H1 (cell line): ENCODE results near the gene VCPKMT. TPM values are rescaled to one million over a fixed set of nuclear protein-coding genes. Genes with fewer than 3 reads are reported as not detected.

Source experiments
- CTCF ChIA-PET: fragments of 300-600 bp; sonication (Branson Sonifier 250); formaldehyde crosslinking; loops from one replicate; lab custom pipeline; 2021; ENCODE audit not compliant: partially characterized antibody; lab: Charles Lee
- POLR2A ChIA-PET: fragments of 300-600 bp; sonication (Branson Sonifier 250); formaldehyde crosslinking; loops from one replicate; lab custom pipeline; 2021; ENCODE audit warnings: inconsistent platforms; ENCODE audit not compliant: partially characterized antibody; lab: Charles Lee
- DNase-seq, 2 experiments: peaks; one replicate each; pipeline versions ENCODE4 v3.0.0 to v3.0.0-alpha.2; 2010 to 2022; ENCODE audit warnings: low spot score in 2 of 2, low read depth in 1 of 2, mixed read lengths in 1 of 2
- FAIRE-seq: peaks from 2 replicates; lab custom pipeline; 2011; peaks lifted over from hg19 to GRCh38; lab: Jason Lieb, UNC
- H2AFZ ChIP-seq: 2 replicates; pipeline ENCODE4 v1.8.1; 2012; ENCODE audit warnings: low read length, inconsistent platforms
- H2AK5ac ChIP-seq: 2 replicates; pipeline ENCODE4 v1.6.1; 2013; ENCODE audit warnings: low read depth, low read length
- H2BK120ac ChIP-seq: replicated peaks from 2 replicates; pipeline ENCODE3; 2013; ENCODE audit warnings: low read depth, low read length, inconsistent platforms
- H2BK12ac ChIP-seq: 2 replicates; pipeline ENCODE4 v1.6.1; 2013; ENCODE audit warnings: low read depth, low read length
- H2BK15ac ChIP-seq: 2 replicates; pipeline ENCODE4 v1.6.1; 2013; ENCODE audit warnings: low read length
- H2BK20ac ChIP-seq: 2 replicates; pipeline ENCODE4 v1.6.1; 2013; ENCODE audit warnings: low read length
- H2BK5ac ChIP-seq: 2 replicates; pipeline ENCODE4 v1.6.1; 2013; ENCODE audit warnings: low read depth, low read length
- H3K14ac ChIP-seq: 2 replicates; pipeline ENCODE4 v1.6.1; 2013; ENCODE audit warnings: inconsistent platforms; ENCODE audit not compliant: insufficient read length
- H3K18ac ChIP-seq: 2 replicates; pipeline ENCODE4 v1.6.1; 2013; ENCODE audit warnings: low read length; ENCODE audit errors: extremely low read depth
- H3K23ac ChIP-seq: 2 replicates; pipeline ENCODE4 v1.6.1; 2013; ENCODE audit warnings: inconsistent platforms; ENCODE audit not compliant: insufficient read length
- H3K23me2 ChIP-seq: 2 replicates; pipeline ENCODE4 v1.6.1; 2013; ENCODE audit warnings: low read depth, low read length
- H3K27ac ChIP-seq: 2 replicates; pipeline ENCODE4 v1.6.1; 2011; ENCODE audit warnings: low read depth, low read length, inconsistent platforms
- H3K27me3 ChIP-seq, 4 experiments: replicated peaks in 1 of 4; 1 replicate in 1 of 4; 2 replicates in 3 of 4; pipeline versions ENCODE4 v1.6.1 to v1.8.1; 2011 to 2013; ENCODE audit warnings: low read length in 3 of 4, mild to moderate bottlenecking in 3 of 4, inconsistent platforms in 2 of 4, mixed read lengths in 2 of 4, moderate library complexity in 1 of 4; ENCODE audit not compliant: control insufficient read depth in 3 of 4, insufficient read depth in 3 of 4; ENCODE audit errors: extremely low read depth in 1 of 4
- H3K36me3 ChIP-seq, 4 experiments: 2 replicates each; pipeline versions ENCODE4 v1.6.1 to v1.8.1; 2011 to 2013; ENCODE audit warnings: mild to moderate bottlenecking in 4 of 4, low read length in 3 of 4, moderate library complexity in 2 of 4, control low read depth in 1 of 4, inconsistent platforms in 1 of 4; ENCODE audit not compliant: insufficient read depth in 4 of 4, control insufficient read depth in 2 of 4
- H3K4ac ChIP-seq: replicated peaks from 2 replicates; pipeline ENCODE3; 2013; ENCODE audit warnings: low read length, low read depth, mixed read lengths, inconsistent platforms; ENCODE audit not compliant: insufficient read length
- H3K4me1 ChIP-seq, 4 experiments: replicated peaks in 1 of 4; 1 replicate in 1 of 4; 2 replicates in 3 of 4; pipeline versions ENCODE4 v1.6.1 to v1.8.1; 2011 to 2013; ENCODE audit warnings: low read length in 3 of 4, inconsistent platforms in 2 of 4, mixed read lengths in 1 of 4; ENCODE audit not compliant: insufficient read depth in 4 of 4, control insufficient read depth in 3 of 4
- H3K4me2 ChIP-seq, 2 experiments: 2 replicates each; pipeline versions ENCODE4 v1.6.1 to v1.8.1; 2011 to 2013; ENCODE audit warnings: low read depth in 2 of 2, low read length in 2 of 2, control low read depth in 1 of 2, inconsistent platforms in 1 of 2, mild to moderate bottlenecking in 1 of 2; ENCODE audit not compliant: insufficient read depth in 1 of 2
- H3K4me3 ChIP-seq, 4 experiments: fragments of 200-600, 300-600 bp in 1 of 4; sonication (generic), shearing (Covaris generic), sonication (Bioruptor Twin) in 1 of 4; 2 replicates each; pipeline versions ENCODE4 v1.5.1 to v1.8.1; 2011 to 2016; ENCODE audit warnings: low read length in 4 of 4, low read depth in 3 of 4, control low read depth in 2 of 4, inconsistent platforms in 2 of 4, mild to moderate bottlenecking in 2 of 4, mixed read lengths in 1 of 4, moderate library complexity in 1 of 4; ENCODE audit not compliant: insufficient read depth in 2 of 4; ENCODE audit errors: extremely low read depth in 1 of 4
- H3K56ac ChIP-seq: replicated peaks from 2 replicates; pipeline ENCODE3; 2013; ENCODE audit warnings: low read depth, mild to moderate bottlenecking, mixed read lengths, low read length, inconsistent platforms; ENCODE audit not compliant: insufficient read length
- H3K79me1 ChIP-seq: 2 replicates; pipeline ENCODE4 v1.6.1; 2013; ENCODE audit warnings: low read depth, low read length, control low read depth
- H3K79me2 ChIP-seq, 2 experiments: 2 replicates each; pipeline versions ENCODE4 v1.6.1 to v1.8.1; 2012 to 2013; ENCODE audit warnings: low read length in 2 of 2, mild to moderate bottlenecking in 2 of 2, inconsistent platforms in 1 of 2; ENCODE audit not compliant: insufficient read depth in 2 of 2, control insufficient read depth in 1 of 2
- H3K9ac ChIP-seq, 4 experiments: replicated peaks in 1 of 4; 1 replicate in 1 of 4; 2 replicates in 3 of 4; pipeline versions ENCODE4 v1.6.1 to v1.8.1; 2011 to 2013; ENCODE audit warnings: low read depth in 3 of 4, low read length in 3 of 4, control low read depth in 2 of 4, mild to moderate bottlenecking in 2 of 4, moderate library complexity in 2 of 4, inconsistent platforms in 1 of 4; ENCODE audit errors: extremely low read depth in 1 of 4
- H3K9me3 ChIP-seq, 2 experiments: 2 replicates each; pipeline versions ENCODE4 v1.6.1 to v1.8.1; 2012 to 2013; ENCODE audit warnings: mild to moderate bottlenecking in 2 of 2, moderate library complexity in 2 of 2, control low read depth in 1 of 2, inconsistent platforms in 1 of 2, low read depth in 1 of 2, low read length in 1 of 2, mixed read lengths in 1 of 2; ENCODE audit not compliant: insufficient read depth in 2 of 2
- H4K20me1 ChIP-seq, 2 experiments: replicated peaks in 1 of 2; 2 replicates each; pipeline versions ENCODE3 to v1.8.1; 2011 to 2013; ENCODE audit warnings: inconsistent platforms in 2 of 2, low read length in 2 of 2, mild to moderate bottlenecking in 1 of 2; ENCODE audit not compliant: insufficient read depth in 2 of 2, control insufficient read depth in 1 of 2
- H4K5ac ChIP-seq: 2 replicates; pipeline ENCODE4 v1.6.1; 2013; ENCODE audit warnings: low read length, low read depth, mixed read lengths, inconsistent platforms; ENCODE audit not compliant: insufficient read length
- H4K8ac ChIP-seq: 2 replicates; pipeline ENCODE4 v1.8.0; 2013; ENCODE audit warnings: mild to moderate bottlenecking, moderate library complexity, low read length, inconsistent platforms; ENCODE audit not compliant: insufficient read depth; ENCODE audit errors: extremely low read depth
- H4K91ac ChIP-seq: replicated peaks from 2 replicates; pipeline ENCODE3; 2013; ENCODE audit warnings: low read length, mixed read lengths, inconsistent platforms; ENCODE audit not compliant: insufficient read length
- CBX8 ChIP-seq: fragments of 300-800, 300-1000 bp; sonication (generic); IDR thresholded peaks from 2 replicates; pipeline ENCODE4 v1.7.1; 2016; ENCODE audit warnings: low read depth, low read length, borderline replicate concordance
- CHD1 ChIP-seq: IDR thresholded peaks from 2 replicates; pipeline ENCODE4 v1.6.1; 2012; ENCODE audit warnings: low read depth, low read length, improper control_type of control experiment
- CHD2 ChIP-seq: IDR thresholded peaks from 2 replicates; pipeline ENCODE4 v1.6.1; 2012; ENCODE audit warnings: low read length, improper control_type of control experiment
- CREB1 ChIP-seq: IDR thresholded peaks from 2 replicates; pipeline ENCODE4 v1.6.1; 2012; ENCODE audit warnings: inconsistent platforms
- CTBP2 ChIP-seq: IDR thresholded peaks from 2 replicates; pipeline ENCODE4 v1.7.0; 2011; ENCODE audit warnings: borderline replicate concordance, mild to moderate bottlenecking, moderate library complexity, mixed read lengths, low read length; ENCODE audit not compliant: insufficient read depth, insufficient read length
- FOSL1 ChIP-seq: IDR thresholded peaks from 2 replicates; pipeline ENCODE4 v1.6.1; 2011; ENCODE audit warnings: mild to moderate bottlenecking, low read depth, low read length, moderate library complexity; ENCODE audit not compliant: insufficient read depth
- PHF8 ChIP-seq: fragments of 200-600 bp; sonication (generic); conservative IDR thresholded peaks from 2 replicates; pipeline ENCODE4 v1.7.1; 2012; ENCODE audit warnings: low read depth, mild to moderate bottlenecking, inconsistent platforms, low read length, moderate library complexity
- SIRT6 ChIP-seq: IDR thresholded peaks from one replicate; pipeline ENCODE4 v1.7.1; 2012; ENCODE audit warnings: low read length, inconsistent platforms
- WGBS, 2 experiments: shearing (Covaris generic) in 1 of 2; methylation state at CpG; one replicate each; pipeline versions ENCODE4 v1.1.6 to v1.1.7; 2013 to 2015; ENCODE audit warnings: low lambda C conversion rate in 2 of 2, mixed read lengths in 2 of 2, inconsistent platforms in 1 of 2, low coverage in 1 of 2, missing lambda C conversion rate in 1 of 2; ENCODE audit not compliant: insufficient replicate concordance in 2 of 2, insufficient coverage in 1 of 2, insufficient read length in 1 of 2; ENCODE audit errors: extremely low coverage in 1 of 2, missing lambda C conversion rate in 1 of 2; 5-methylcytosine and 5-hydroxymethylcytosine counted together
- polyA plus RNA-seq, 7 experiments: library from polyadenylated mRNA; depleted of rRNA in 3 of 7; stranded (reverse) in 5 of 7; unstranded in 2 of 7; fragments of >200 nt in 5 of 7; fragments of 200-250 nt in 2 of 7; gene quantifications; 1 replicate in 5 of 7; 2 replicates in 1 of 7; 4 replicates in 1 of 7; pipeline versions ENCODE4 v1.2.1 to v1.2.3, GENCODE V29; 2011 to 2013; ENCODE audit warnings: missing spikeins in 2 of 7, mixed read lengths in 2 of 7
- total RNA-seq: library from RNA; stranded (reverse); fragmentation: NEBNext Ultra II Directional; extraction: Animal tissue kit (Norgen Biotek cat#: 25700); gene quantifications from 2 replicates; pipeline ENCODE4 v1.2.1, GENCODE V29; 2021

Gene VCPKMT
- total and polyA plus RNA-seq, 2 of the 8 experiments (the other 6 are each of a cell fraction or from before 2014, with no cell fraction given) = 3.8 to 7.1 TPM

- Histone ChIP-seq H2BK12ac (no peak overlapping the region), H3K56ac (no peak overlapping the region), H3K9me3 (no peaks in the 10 kb centered on the region), H2BK5ac (no peak overlapping the region), H2BK15ac (no peak overlapping the region), H4K20me1 (no peaks in the 10 kb centered on the region), H2AK5ac (no peak overlapping the region), H2BK120ac (no peak overlapping the region), H3K79me1 (no peaks in the 10 kb centered on the region), H4K91ac (no peak overlapping the region), H4K8ac (no peak overlapping the region), H4K5ac (no peak overlapping the region), H3K4me3 (no peak overlapping the region), H3K9ac (no peak overlapping the region), H3K27ac (no peak overlapping the region), H3K18ac (no peak overlapping the region), H3K23me2 (no peaks in the 10 kb centered on the region), H3K79me2 (no peaks in the 10 kb centered on the region), H3K36me3 (no peaks in the 10 kb centered on the region), H3K27me3 (no peaks in the 10 kb centered on the region), H3K4me2 (no peak overlapping the region), H3K14ac (no peak overlapping the region), H2BK20ac (no peak overlapping the region), H3K4me1 (no peaks in the 10 kb centered on the region), H3K4ac (no peak overlapping the region), H2AFZ (no peak overlapping the region), H3K23ac (no peak overlapping the region)
- FAIRE-seq (no peak), DNase-seq (no peak)
- WGBS, 2 experiments = 100% methylated on average over 3 of the region's 3 CpGs; no CpG with 5 or more reads in 1 of the 2 experiments
- TF ChIP-seq CBX8 (no peak), CHD2 (no peak), FOSL1 (no peak), CREB1 (no peak), CTBP2 (no peak), SIRT6 (no peak), PHF8 (no peak), CHD1 (no peak)
- ChIA-PET POLR2A (no interaction called here), CTCF (no interaction called here)
These were observed 31.7 kb downstream of the VCPKMT start for GRCh38 chr14:50084666-50085065.
